A673 (cell line): Measurements from ENCODE around the gene UNC79. TPM values are rescaled to one million over a fixed set of nuclear protein-coding genes. Genes with fewer than 3 reads are reported as not detected.

Experiments used
- BruUV-seq: library from RNA; stranded (reverse); fragments of 400-500 nt; replicated peaks from 2 replicates; lab custom pipeline; 2021; lab: Mats Ljungman, UMichigan
- CTCF ChIA-PET: fragments of 300-600 bp; sonication (Branson Sonifier 250); formaldehyde crosslinking; loops from one replicate; lab custom pipeline; 2022; ENCODE audit warnings: antibody characterized with exemption; lab: Charles Lee
- POLR2A ChIA-PET: fragments of 300-600 bp; sonication (Branson Sonifier 250); formaldehyde crosslinking; loops from one replicate; lab custom pipeline; 2022; ENCODE audit warnings: antibody characterized with exemption; ENCODE audit not compliant: low non-redundant PET; lab: Charles Lee
- DNase-seq: peaks from one replicate; pipeline ENCODE4 v3.0.0-alpha.2; 2015; ENCODE audit warnings: low spot score
- H3K27ac ChIP-seq: fragments of 200-600 bp; sonication (generic); 2 replicates; pipeline ENCODE4 v1.5.1; 2016; ENCODE audit warnings: mixed run types, low read depth, mild to moderate bottlenecking, mixed read lengths, antibody characterized with exemption, low read length; ENCODE audit not compliant: poor library complexity, severe bottlenecking
- H3K27me3 ChIP-seq: fragments of 200-600 bp; sonication (generic); replicated peaks from 2 replicates; pipeline ENCODE4 v1.6.1; 2017; ENCODE audit warnings: mixed run types, low read depth, mild to moderate bottlenecking, mixed read lengths, antibody characterized with exemption, low read length; ENCODE audit not compliant: insufficient read depth, poor library complexity
- H3K36me3 ChIP-seq: fragments of 200-600 bp; sonication (generic); 2 replicates; pipeline ENCODE4 v1.6.1; 2016; ENCODE audit warnings: mixed run types, mild to moderate bottlenecking, mixed read lengths, antibody characterized with exemption, low read length; ENCODE audit not compliant: insufficient read depth, poor library complexity, severe bottlenecking
- H3K4me1 ChIP-seq: fragments of 200-600 bp; sonication (generic); 2 replicates; pipeline ENCODE4 v1.6.1; 2017; ENCODE audit warnings: mixed run types, mild to moderate bottlenecking, mixed read lengths, antibody characterized with exemption, low read length; ENCODE audit not compliant: insufficient read depth, poor library complexity, severe bottlenecking
- H3K4me3 ChIP-seq: fragments of 200-600 bp; sonication (generic); 2 replicates; pipeline ENCODE4 v1.5.1; 2016; ENCODE audit warnings: low read depth, mixed run types, mild to moderate bottlenecking, mixed read lengths, low read length; ENCODE audit not compliant: poor library complexity, severe bottlenecking
- H3K9me3 ChIP-seq: fragments of 200-600 bp; sonication (generic); 2 replicates; pipeline ENCODE4 v1.6.1; 2016; ENCODE audit warnings: mixed run types, low read depth, mild to moderate bottlenecking, mixed read lengths, antibody characterized with exemption, low read length; ENCODE audit not compliant: poor library complexity, severe bottlenecking
- CTCF ChIP-seq: fragments of 300-800, 200-600 bp; sonication (generic); conservative IDR thresholded peaks from 2 replicates; pipeline ENCODE4 v1.5.1; 2017; ENCODE audit warnings: low read depth, mild to moderate bottlenecking, antibody characterized with exemption, low read length, moderate library complexity, mixed read lengths
- EZH2 ChIP-seq: fragments of 200-600 bp; sonication (generic); IDR thresholded peaks from 2 replicates; pipeline ENCODE4 v1.6.1; 2017; ENCODE audit warnings: borderline replicate concordance, low read depth, mild to moderate bottlenecking, mixed read lengths, antibody characterized with exemption, low read length; ENCODE audit not compliant: poor library complexity, severe bottlenecking
- intact Hi-C: fragments of 100-400 bp; cut with micrococcal nuclease; formaldehyde crosslinking; loops from one replicate; pipeline ENCODE4 v1.10.0; 2022; ENCODE audit not compliant: unreplicated experiment
- total RNA-seq: library from RNA; stranded (reverse); gene quantifications from 2 replicates; pipeline ENCODE4 v1.2.3, GENCODE V29; 2021

Gene UNC79
- total RNA-seq, 1 experiment from 2014 or later, result 0.15 TPM

- CTCF ChIA-PET, result no interaction called here
- POLR2A ChIA-PET, result no interaction called here
- no peaks in the 10 kb centered on the region for H3K4me1 ChIP-seq
These were observed 243.6 kb downstream of the UNC79 start for GRCh38 chr14:93674343-93674742.

GRCh38 chr14:93675651-93676050 is 244.9 kb downstream of the UNC79 start:
- POLR2A ChIA-PET, result no interaction called here
- H3K27me3 ChIP-seq, result no peaks in the 10 kb centered on the region
- intact Hi-C loops, result no loop called here

More at GRCh38 chr14:93674343-93674742, 243.6 kb downstream of the UNC79 start:
- Histone ChIP-seq H3K9me3 (no peaks in the 10 kb centered on the region), H3K27me3 (no peaks in the 10 kb centered on the region), H3K36me3 (no peaks in the 10 kb centered on the region), H3K27ac (no peak overlapping the region), H3K4me3 (no peak overlapping the region)
- intact Hi-C loops, result no loop called here
- no peak for TF ChIP-seq EZH2
- no peak for TF ChIP-seq CTCF
- DNase-seq, result no peak
- no TSS peak for BruUV-seq

GRCh38 chr14:93676416-93676958 is 245.7 kb downstream of the UNC79 start:
- Histone ChIP-seq H3K27ac (no peak overlapping the region), H3K9me3 (no peaks in the 10 kb centered on the region), H3K4me1 (no peaks in the 10 kb centered on the region), H3K36me3 (no peaks in the 10 kb centered on the region), H3K4me3 (no peak overlapping the region), H3K27me3 (no peaks in the 10 kb centered on the region)
- TF ChIP-seq CTCF, result no peak
- TF ChIP-seq EZH2, result no peak
- BruUV-seq, result no TSS peak
- intact Hi-C loops, result no loop called here
- DNase-seq, result no peak
- POLR2A ChIA-PET, result no interaction called here
- CTCF ChIA-PET, result no interaction called here

More at GRCh38 chr14:93675651-93676050, 244.9 kb downstream of the UNC79 start:
- CTCF ChIA-PET, result no interaction called here
- H3K4me1 ChIP-seq, result no peaks in the 10 kb centered on the region
- no peaks in the 10 kb centered on the region for H3K36me3 ChIP-seq
- DNase-seq, result no peak
- no peaks in the 10 kb centered on the region for H3K9me3 ChIP-seq
- H3K27ac ChIP-seq, result no peak overlapping the region
- no peak for TF ChIP-seq CTCF
- TF ChIP-seq EZH2, result no peak
- H3K4me3 ChIP-seq, result no peak overlapping the region
- no TSS peak for BruUV-seq
